MCF 10A (cell line): ENCODE measurements around the gene KRT34. TPM values are rescaled to one million over a fixed set of nuclear protein-coding genes. Genes with fewer than 3 reads are reported as not detected.

Source experiments
- BruUV-seq: library from RNA; stranded (reverse); fragments of 400-500 nt; replicated peaks from 2 replicates; lab custom pipeline; 2021; lab: Mats Ljungman, UMichigan
- CTCF ChIA-PET: fragments of 300-600 bp; sonication (Branson Sonifier 250); formaldehyde crosslinking; extraction: SDS; loops from one replicate; lab custom pipeline; 2021; ENCODE audit warnings: antibody characterized with exemption, inconsistent platforms; lab: Yijun Ruan, JAX
- POLR2A ChIA-PET: fragments of 300-600, 350-650 bp; sonication (Branson Sonifier 250); formaldehyde crosslinking; extraction: SDS; loops from one replicate; lab custom pipeline; 2020; ENCODE audit warnings: antibody characterized with exemption, inconsistent platforms; lab: Yijun Ruan, JAX
- DNase-seq: peaks from one replicate; pipeline ENCODE4 v3.0.0-alpha.2; 2018; ENCODE audit not compliant: unreplicated experiment
- H3K27ac Mint-ChIP-seq: one replicate; pipeline ENCODE4 v1.8.0; 2022; ENCODE audit warnings: mild to moderate bottlenecking, low read depth, mixed read lengths; ENCODE audit not compliant: unreplicated experiment
- H3K27me3 Mint-ChIP-seq: one replicate; pipeline ENCODE4 v1.8.0; 2022; ENCODE audit warnings: mixed read lengths; ENCODE audit not compliant: insufficient read depth, unreplicated experiment
- H3K36me3 Mint-ChIP-seq: one replicate; pipeline ENCODE4 v1.8.0; 2022; ENCODE audit warnings: mild to moderate bottlenecking, moderate library complexity, mixed read lengths; ENCODE audit not compliant: insufficient read depth, unreplicated experiment
- H3K4me1 Mint-ChIP-seq: one replicate; pipeline ENCODE4 v1.8.0; 2022; ENCODE audit warnings: mixed read lengths; ENCODE audit not compliant: insufficient read depth, unreplicated experiment
- H3K4me3 Mint-ChIP-seq: one replicate; pipeline ENCODE4 v1.8.0; 2022; ENCODE audit warnings: mild to moderate bottlenecking, moderate library complexity, mixed read lengths; ENCODE audit not compliant: unreplicated experiment
- H3K9me3 Mint-ChIP-seq: one replicate; pipeline ENCODE4 v1.8.0; 2022; ENCODE audit warnings: mixed read lengths; ENCODE audit not compliant: unreplicated experiment
- CTCF ChIP-seq: fragments of 200-600 bp; IDR thresholded peaks from one replicate; pipeline ENCODE4 v1.8.0; 2022; ENCODE audit warnings: antibody characterized with exemption, mild to moderate bottlenecking; ENCODE audit not compliant: unreplicated experiment
- intact Hi-C: fragments of 100-400 bp; cut with micrococcal nuclease; formaldehyde crosslinking; loops from 2 replicates; pipeline ENCODE4 v1.14.1; 2022
- total RNA-seq: library from RNA; stranded (reverse); gene quantifications from 2 replicates; pipeline ENCODE4 v1.2.3, GENCODE V29; 2022

The KRT34 gene
- total RNA-seq, 1 experiment from 2014 or later, result 0.40 TPM

- Mint-ChIP-seq H3K27ac (no peak overlapping the region), H3K27me3 (peaks cover 27% of the 10 kb centered on the region), H3K4me1 (no peaks in the 10 kb centered on the region), H3K36me3 (no peaks in the 10 kb centered on the region), H3K9me3 (no peaks in the 10 kb centered on the region), H3K4me3 (no peak overlapping the region)
- intact Hi-C loops, result no loop called here
- ChIA-PET CTCF (no interaction called here), POLR2A (no interaction called here)
- TF ChIP-seq CTCF, result no peak
- no TSS peak for BruUV-seq
- no peak for DNase-seq
Observed at GRCh38 chr17:41363881-41364280, 18.2 kb downstream of the KRT34 start.

GRCh38 chr17:41360296-41360995 lies 21.7 kb downstream of the KRT34 start:
- H3K9me3 Mint-ChIP-seq, result no peaks in the 10 kb centered on the region
- ChIA-PET POLR2A (interaction anchor here (0.5 to 0.7 kb wide), 2 partner anchors 21 to 574 kb away, joined by 3 read pairs; no protein-coding TSS in a partner anchor), CTCF (interaction anchor here (0.7 to 0.9 kb wide), 2 partner anchors 14 to 43 kb away, joined by 4 read pairs; no protein-coding TSS in a partner anchor)
- TF ChIP-seq CTCF, result no peak
- H3K4me3 Mint-ChIP-seq, result no peak overlapping the region
- intact Hi-C loops, result no loop called here
- H3K36me3 Mint-ChIP-seq, result no peaks in the 10 kb centered on the region
- no TSS peak for BruUV-seq
- DNase-seq, result no peak
- no peak overlapping the region for H3K27ac Mint-ChIP-seq
- peaks cover 17% of the 10 kb centered on the region for H3K27me3 Mint-ChIP-seq
- no peaks in the 10 kb centered on the region for H3K4me1 Mint-ChIP-seq

DNA sequence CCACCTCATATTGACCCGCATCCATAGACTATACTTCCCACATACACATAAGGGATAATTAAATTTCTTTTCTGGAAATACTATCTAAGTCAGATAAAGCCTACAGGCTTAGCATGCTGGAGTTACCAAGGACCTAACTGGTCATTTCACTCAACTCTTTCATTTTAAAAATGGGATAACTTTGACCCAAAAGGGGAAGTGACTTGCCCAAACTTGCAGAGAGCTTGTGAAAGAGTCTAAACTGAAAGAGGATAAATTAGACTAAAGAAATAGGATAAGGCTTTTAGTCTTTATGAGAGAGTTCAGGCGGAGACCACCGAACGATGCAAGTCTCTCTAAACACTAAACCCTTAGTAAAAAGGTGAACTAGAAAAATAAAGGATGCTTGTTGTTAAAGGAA lies 27.6 kb downstream of the KRT34 start:
- Mint-ChIP-seq H3K27ac (no peak overlapping the region), H3K4me3 (no peak overlapping the region), H3K36me3 (no peaks in the 10 kb centered on the region), H3K9me3 (no peaks in the 10 kb centered on the region), H3K27me3 (peaks cover 30% of the 10 kb centered on the region), H3K4me1 (no peaks in the 10 kb centered on the region)
- no TSS peak for BruUV-seq
- no peak for DNase-seq
- no peak for TF ChIP-seq CTCF
- POLR2A ChIA-PET, result interaction anchor here (2.1 kb wide), 1 partner anchor 14 kb away, joined by 5 read pairs; no protein-coding TSS in a partner anchor
- intact Hi-C loops, result no loop called here
- CTCF ChIA-PET, result no interaction called here

GRCh38 chr17:41352597-41353366 lies 29.3 kb downstream of the KRT34 start:
- intact Hi-C loops, result no loop called here
- no TSS peak for BruUV-seq
- peak; percentile 4 for DNase-seq
- H3K9me3 Mint-ChIP-seq, result no peaks in the 10 kb centered on the region
- H3K27me3 Mint-ChIP-seq, result peaks cover 24% of the 10 kb centered on the region
- no peaks in the 10 kb centered on the region for H3K4me1 Mint-ChIP-seq
- CTCF ChIA-PET, result interaction anchor here (1.7 kb wide), 1 partner anchor 24 kb away, joined by 4 read pairs; no protein-coding TSS in a partner anchor
- no peak overlapping the region for H3K27ac Mint-ChIP-seq
- TF ChIP-seq CTCF, result no peak
- POLR2A ChIA-PET, result interaction anchor here (0.8 kb wide), 1 partner anchor 23 kb away, joined by 3 read pairs; no protein-coding TSS in a partner anchor
- no peaks in the 10 kb centered on the region for H3K36me3 Mint-ChIP-seq
- no peak overlapping the region for H3K4me3 Mint-ChIP-seq
